WTC11 (cell line): ENCODE results near the gene PLEKHA6. TPM values are rescaled to one million over a fixed set of nuclear protein-coding genes. Genes with fewer than 3 reads are reported as not detected.

Source experiments
- ATAC-seq: fragments of 200-7000 bp; cut with Tn5 transposase; 2 replicates; pipeline ENCODE4 v1.10.0; 2021; ENCODE audit warnings: mild to moderate bottlenecking, moderate library complexity
- CTCF ChIA-PET: fragments of 300-600 bp; sonication (Branson Sonifier 250); formaldehyde crosslinking; loops from one replicate; lab custom pipeline; 2021; ENCODE audit warnings: antibody characterized with exemption; lab: Charles Lee
- POLR2A ChIA-PET: fragments of 350-600 bp; sonication (Branson Sonifier 250); formaldehyde crosslinking; loops from one replicate; lab custom pipeline; 2021; ENCODE audit warnings: antibody characterized with exemption; lab: Charles Lee
- DNase-seq: peaks from one replicate; pipeline ENCODE4 v3.0.0; 2021; ENCODE audit warnings: low spot score
- H3K27ac Mint-ChIP-seq: 2 replicates; pipeline ENCODE4 v1.8.0; 2021; ENCODE audit warnings: mixed read lengths
- H3K27me3 Mint-ChIP-seq: 2 replicates; pipeline ENCODE4 v1.8.0; 2021; ENCODE audit warnings: low read depth, mild to moderate bottlenecking, moderate library complexity, mixed read lengths
- H3K36me3 Mint-ChIP-seq: 2 replicates; pipeline ENCODE4 v1.8.0; 2021; ENCODE audit warnings: mixed read lengths
- H3K4me1 Mint-ChIP-seq: 2 replicates; pipeline ENCODE4 v1.8.0; 2022; ENCODE audit warnings: mixed read lengths
- H3K4me3 Mint-ChIP-seq: 2 replicates; pipeline ENCODE4 v1.8.0; 2021; ENCODE audit warnings: mild to moderate bottlenecking, moderate library complexity, mixed read lengths
- H3K9me3 Mint-ChIP-seq: 2 replicates; pipeline ENCODE4 v1.8.0; 2021; ENCODE audit warnings: mixed read lengths
- CBFB ChIP-seq: sonication (generic); formaldehyde crosslinking; IDR thresholded peaks from 2 replicates; pipeline ENCODE4 v1.8.1; 2022; ENCODE audit warnings: mild to moderate bottlenecking, low read depth, missing genetic modification reagents
- GABPB1 ChIP-seq: sonication (generic); formaldehyde crosslinking; IDR thresholded peaks from 2 replicates; pipeline ENCODE4 v1.8.1; 2023; ENCODE audit warnings: mild to moderate bottlenecking, missing genetic modification reagents
- GRHL2 ChIP-seq: fragments of 250-450 bp; sonication (Bioruptor Pico); IDR thresholded peaks from 2 replicates; pipeline ENCODE4 v1.8.0; 2022; ENCODE audit warnings: mild to moderate bottlenecking, moderate library complexity; ENCODE audit not compliant: insufficient replicate concordance, severe bottlenecking
- HMGA2 ChIP-seq: fragments of 250-450 bp; sonication (Bioruptor Pico); IDR thresholded peaks from 2 replicates; pipeline ENCODE4 v1.4.0; 2021; ENCODE audit warnings: mild to moderate bottlenecking, moderate library complexity
- NFE2L1 ChIP-seq: sonication (generic); formaldehyde crosslinking; IDR thresholded peaks from 2 replicates; pipeline ENCODE4 v1.8.1; 2023; ENCODE audit warnings: missing genetic modification reagents
- NFYB ChIP-seq: sonication (generic); formaldehyde crosslinking; conservative IDR thresholded peaks from 2 replicates; pipeline ENCODE4 v1.8.0; 2022; ENCODE audit warnings: low read depth, missing genetic modification reagents
- NR3C1 ChIP-seq: sonication (generic); formaldehyde crosslinking; conservative IDR thresholded peaks from 2 replicates; pipeline ENCODE4 v1.8.1; 2023; ENCODE audit warnings: low read depth, mild to moderate bottlenecking, missing genetic modification reagents
- PRRX2 ChIP-seq: fragments of 250-450 bp; sonication (Bioruptor Pico); IDR thresholded peaks from 2 replicates; pipeline ENCODE4 v1.8.0; 2021; ENCODE audit warnings: mild to moderate bottlenecking
- SMAD4 ChIP-seq: sonication (generic); formaldehyde crosslinking; IDR thresholded peaks from 2 replicates; pipeline ENCODE4 v1.8.0; 2022; ENCODE audit warnings: mild to moderate bottlenecking, missing genetic modification reagents
- TEAD4 ChIP-seq: sonication (generic); formaldehyde crosslinking; IDR thresholded peaks from 2 replicates; pipeline ENCODE4 v1.8.0; 2022; ENCODE audit warnings: mild to moderate bottlenecking, missing genetic modification reagents
- TP53 ChIP-seq: sonication (generic); formaldehyde crosslinking; IDR thresholded peaks from 2 replicates; pipeline ENCODE4 v1.8.1; 2023; ENCODE audit warnings: mild to moderate bottlenecking, missing genetic modification reagents
- ZBTB21 ChIP-seq: sonication (generic); formaldehyde crosslinking; IDR thresholded peaks from 2 replicates; pipeline ENCODE4 v1.8.1; 2023; ENCODE audit warnings: mild to moderate bottlenecking, missing genetic modification reagents, borderline replicate concordance
- ZNF232 ChIP-seq: sonication (generic); formaldehyde crosslinking; IDR thresholded peaks from 2 replicates; pipeline ENCODE4 v1.8.0; 2022; ENCODE audit warnings: mild to moderate bottlenecking, missing genetic modification reagents
- ZNF423 ChIP-seq: fragments of 250-450 bp; sonication (Bioruptor Pico); IDR thresholded peaks from 2 replicates; pipeline ENCODE4 v2.1.2; 2022; ENCODE audit warnings: mild to moderate bottlenecking, moderate library complexity
- total RNA-seq: library from RNA; stranded (reverse); gene quantifications from 3 replicates; pipeline ENCODE4 v1.2.3, GENCODE V29; 2021
- TF ChIP-seq, protein P1 (sequence below): sonication (generic); formaldehyde crosslinking; IDR thresholded peaks from 2 replicates; pipeline ENCODE4 v1.8.1; 2023; ENCODE audit warnings: mild to moderate bottlenecking, missing genetic modification reagents
- TF ChIP-seq, protein P2 (sequence below): sonication (generic); formaldehyde crosslinking; IDR thresholded peaks from 2 replicates; pipeline ENCODE4 v1.8.1; 2022; ENCODE audit warnings: mild to moderate bottlenecking, moderate library complexity, missing genetic modification reagents
- TF ChIP-seq, protein P3 (sequence below): sonication (generic); formaldehyde crosslinking; conservative IDR thresholded peaks from 2 replicates; pipeline ENCODE4 v1.8.1; 2022; ENCODE audit warnings: mild to moderate bottlenecking, missing genetic modification reagents
- TF ChIP-seq, protein P4 (sequence below): sonication (generic); formaldehyde crosslinking; IDR thresholded peaks from 2 replicates; pipeline ENCODE4 v1.8.1; 2022; ENCODE audit warnings: missing genetic modification reagents, borderline replicate concordance
- TF ChIP-seq, protein P5 (sequence below): sonication (generic); formaldehyde crosslinking; IDR thresholded peaks from 2 replicates; pipeline ENCODE4 v1.8.1; 2023; ENCODE audit warnings: mild to moderate bottlenecking, missing genetic modification reagents, borderline replicate concordance

The PLEKHA6 gene
- total RNA-seq, 1 experiment from 2014 or later: 11.6 TPM

DNA sequence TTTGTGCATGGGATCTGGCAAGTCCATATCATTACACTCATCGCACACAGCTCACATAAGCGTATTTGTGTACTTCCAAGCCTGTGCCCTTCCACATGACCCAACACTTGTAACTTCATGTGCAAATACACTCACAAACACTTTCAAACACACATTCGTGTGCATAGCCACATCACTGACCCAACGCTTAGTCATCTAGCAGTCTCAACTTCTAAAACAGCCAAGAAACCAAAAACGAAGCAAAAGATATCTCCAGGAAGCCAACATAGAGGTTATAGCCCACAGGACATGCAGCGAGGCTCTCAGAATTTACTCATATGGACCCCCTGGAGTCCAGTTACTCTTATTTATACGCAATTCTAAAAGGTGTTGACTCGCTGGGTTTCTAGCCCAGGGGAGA lies 135.1 kb downstream of the PLEKHA6 start:
- POLR2A ChIA-PET: no interaction called here
- CTCF ChIA-PET: interaction anchor here (0.9 kb wide), 1 partner anchor 10 kb away, joined by 3 read pairs; the partner anchor contains the start of gene GOLT1A
- TF ChIP-seq HMGA2 (CRISPR knock-in tag) (no peak), CBFB (CRISPR knock-in tag) (no peak)
- TF ChIP-seq, protein P1, sequence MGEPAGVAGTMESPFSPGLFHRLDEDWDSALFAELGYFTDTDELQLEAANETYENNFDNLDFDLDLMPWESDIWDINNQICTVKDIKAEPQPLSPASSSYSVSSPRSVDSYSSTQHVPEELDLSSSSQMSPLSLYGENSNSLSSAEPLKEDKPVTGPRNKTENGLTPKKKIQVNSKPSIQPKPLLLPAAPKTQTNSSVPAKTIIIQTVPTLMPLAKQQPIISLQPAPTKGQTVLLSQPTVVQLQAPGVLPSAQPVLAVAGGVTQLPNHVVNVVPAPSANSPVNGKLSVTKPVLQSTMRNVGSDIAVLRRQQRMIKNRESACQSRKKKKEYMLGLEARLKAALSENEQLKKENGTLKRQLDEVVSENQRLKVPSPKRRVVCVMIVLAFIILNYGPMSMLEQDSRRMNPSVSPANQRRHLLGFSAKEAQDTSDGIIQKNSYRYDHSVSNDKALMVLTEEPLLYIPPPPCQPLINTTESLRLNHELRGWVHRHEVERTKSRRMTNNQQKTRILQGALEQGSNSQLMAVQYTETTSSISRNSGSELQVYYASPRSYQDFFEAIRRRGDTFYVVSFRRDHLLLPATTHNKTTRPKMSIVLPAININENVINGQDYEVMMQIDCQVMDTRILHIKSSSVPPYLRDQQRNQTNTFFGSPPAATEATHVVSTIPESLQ (CRISPR knock-in tag): no peak
- TF ChIP-seq, all 79 proteins: peak for 0
- ATAC-seq (no peak), DNase-seq (no peak)
- H3K27me3 Mint-ChIP-seq: no peaks in the 10 kb centered on the region
- H3K27ac Mint-ChIP-seq: no peak overlapping the region
- no peak overlapping the region for H3K4me3 Mint-ChIP-seq
- H3K9me3 Mint-ChIP-seq: no peaks in the 10 kb centered on the region
- H3K4me1 Mint-ChIP-seq: peaks cover 12% of the 10 kb centered on the region
- no peaks in the 10 kb centered on the region for H3K36me3 Mint-ChIP-seq

DNA sequence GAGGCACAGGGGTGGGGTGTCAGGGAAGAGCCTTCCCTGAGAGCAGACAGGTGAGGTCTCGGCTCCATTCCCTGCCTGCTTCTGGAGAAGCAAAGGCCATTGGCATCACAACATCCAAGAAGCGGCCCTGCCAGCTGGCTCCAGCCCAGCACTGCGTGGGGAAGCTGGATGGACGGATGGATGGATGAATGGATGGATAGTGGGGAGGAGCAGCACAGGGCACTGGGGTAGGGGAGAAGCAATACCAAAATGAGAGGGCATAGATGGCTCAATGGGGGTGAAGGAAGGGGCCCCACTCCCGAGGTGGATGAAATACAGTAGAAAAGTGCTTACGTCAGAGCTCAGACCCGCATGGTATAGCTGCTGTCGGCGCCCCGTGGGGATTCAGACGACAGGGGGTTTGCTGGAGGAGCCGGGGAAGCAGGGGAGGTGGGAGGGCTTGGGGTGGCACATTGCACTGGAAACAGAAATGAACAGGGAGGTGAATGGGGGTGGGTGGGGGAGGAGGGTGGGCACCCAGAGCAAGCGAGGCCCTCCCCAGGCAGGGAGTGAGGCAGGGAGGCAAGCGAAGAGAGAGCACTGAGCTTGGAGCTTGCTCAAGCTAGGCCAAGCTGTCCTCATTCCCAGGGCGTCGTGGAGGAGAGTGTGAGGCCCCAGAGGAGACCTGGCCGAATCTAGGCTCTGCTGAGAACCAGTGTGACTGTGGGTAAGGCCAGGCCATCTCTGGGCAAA lies 136.4 kb downstream of the PLEKHA6 start:
- Mint-ChIP-seq H3K36me3 (no peaks in the 10 kb centered on the region), H3K4me1 (peaks cover 12% of the 10 kb centered on the region), H3K27me3 (no peaks in the 10 kb centered on the region)
- ATAC-seq (no peak), DNase-seq (no peak)
- ChIA-PET CTCF (interaction anchor here (0.8 to 1.2 kb wide), 5 partner anchors 9 to 175 kb away, joined by 3 to 5 read pairs (median 3); partner anchors contain the start of gene GOLT1A), POLR2A (interaction anchor here (0.6 kb wide), 1 partner anchor 13 kb away, joined by 3 read pairs; no protein-coding TSS in a partner anchor)
- TF ChIP-seq, protein P2, sequence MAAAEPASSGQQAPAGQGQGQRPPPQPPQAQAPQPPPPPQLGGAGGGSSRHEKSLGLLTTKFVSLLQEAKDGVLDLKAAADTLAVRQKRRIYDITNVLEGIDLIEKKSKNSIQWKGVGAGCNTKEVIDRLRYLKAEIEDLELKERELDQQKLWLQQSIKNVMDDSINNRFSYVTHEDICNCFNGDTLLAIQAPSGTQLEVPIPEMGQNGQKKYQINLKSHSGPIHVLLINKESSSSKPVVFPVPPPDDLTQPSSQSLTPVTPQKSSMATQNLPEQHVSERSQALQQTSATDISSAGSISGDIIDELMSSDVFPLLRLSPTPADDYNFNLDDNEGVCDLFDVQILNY (CRISPR knock-in tag): no peak
- TF ChIP-seq, protein P3, sequence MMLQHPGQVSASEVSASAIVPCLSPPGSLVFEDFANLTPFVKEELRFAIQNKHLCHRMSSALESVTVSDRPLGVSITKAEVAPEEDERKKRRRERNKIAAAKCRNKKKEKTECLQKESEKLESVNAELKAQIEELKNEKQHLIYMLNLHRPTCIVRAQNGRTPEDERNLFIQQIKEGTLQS: no peak
- no peak for TF ChIP-seq GABPB1 (CRISPR knock-in tag)
- no peak for TF ChIP-seq NR3C1 (CRISPR knock-in tag)
- TF ChIP-seq, protein P4, sequence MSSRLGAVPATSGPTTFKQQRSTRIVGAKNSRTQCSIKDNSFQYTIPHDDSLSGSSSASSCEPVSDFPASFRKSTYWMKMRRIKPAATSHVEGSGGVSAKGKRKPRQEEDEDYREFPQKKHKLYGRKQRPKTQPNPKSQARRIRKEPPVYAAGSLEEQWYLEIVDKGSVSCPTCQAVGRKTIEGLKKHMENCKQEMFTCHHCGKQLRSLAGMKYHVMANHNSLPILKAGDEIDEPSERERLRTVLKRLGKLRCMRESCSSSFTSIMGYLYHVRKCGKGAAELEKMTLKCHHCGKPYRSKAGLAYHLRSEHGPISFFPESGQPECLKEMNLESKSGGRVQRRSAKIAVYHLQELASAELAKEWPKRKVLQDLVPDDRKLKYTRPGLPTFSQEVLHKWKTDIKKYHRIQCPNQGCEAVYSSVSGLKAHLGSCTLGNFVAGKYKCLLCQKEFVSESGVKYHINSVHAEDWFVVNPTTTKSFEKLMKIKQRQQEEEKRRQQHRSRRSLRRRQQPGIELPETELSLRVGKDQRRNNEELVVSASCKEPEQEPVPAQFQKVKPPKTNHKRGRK (CRISPR knock-in tag): no peak
- TF ChIP-seq PRRX2 (CRISPR knock-in tag): no peak
- TF ChIP-seq ZNF232: no peak
- TF ChIP-seq GRHL2 (CRISPR knock-in tag): no peak
- TF ChIP-seq NFYB (CRISPR knock-in tag): no peak
- TF ChIP-seq ZNF423 (CRISPR knock-in tag): no peak
- TF ChIP-seq, all 79 proteins: peak for 0
- Mint-ChIP-seq H3K4me3 (no peak overlapping the region), H3K27ac (no peak overlapping the region), H3K9me3 (no peaks in the 10 kb centered on the region)

DNA sequence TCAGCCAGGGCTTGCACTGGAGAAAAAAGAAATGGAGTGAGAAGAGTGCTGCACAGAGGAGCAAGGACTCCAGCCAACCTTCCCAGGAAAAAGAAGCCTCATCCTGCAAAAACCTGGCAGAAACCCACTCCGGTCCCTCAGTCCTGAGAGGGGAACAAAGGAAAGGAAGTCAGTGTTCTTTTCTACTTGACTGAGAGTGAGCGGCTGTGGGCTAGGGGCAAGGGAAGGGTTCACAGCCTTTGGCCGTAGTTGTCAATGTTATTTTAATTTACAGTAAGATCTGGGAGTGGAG lies 137.0 kb downstream of the PLEKHA6 start:
- H3K4me1 Mint-ChIP-seq: peaks cover 12% of the 10 kb centered on the region
- ATAC-seq: no peak
- no peak for TF ChIP-seq NFYB (CRISPR knock-in tag)
- TF ChIP-seq NFE2L1 (CRISPR knock-in tag): no peak
- no peak for TF ChIP-seq SMAD4
- TF ChIP-seq TEAD4 (CRISPR knock-in tag): no peak
- TF ChIP-seq TP53 (CRISPR knock-in tag): no peak
- TF ChIP-seq, protein P1 (CRISPR knock-in tag): no peak
- TF ChIP-seq, protein P5, sequence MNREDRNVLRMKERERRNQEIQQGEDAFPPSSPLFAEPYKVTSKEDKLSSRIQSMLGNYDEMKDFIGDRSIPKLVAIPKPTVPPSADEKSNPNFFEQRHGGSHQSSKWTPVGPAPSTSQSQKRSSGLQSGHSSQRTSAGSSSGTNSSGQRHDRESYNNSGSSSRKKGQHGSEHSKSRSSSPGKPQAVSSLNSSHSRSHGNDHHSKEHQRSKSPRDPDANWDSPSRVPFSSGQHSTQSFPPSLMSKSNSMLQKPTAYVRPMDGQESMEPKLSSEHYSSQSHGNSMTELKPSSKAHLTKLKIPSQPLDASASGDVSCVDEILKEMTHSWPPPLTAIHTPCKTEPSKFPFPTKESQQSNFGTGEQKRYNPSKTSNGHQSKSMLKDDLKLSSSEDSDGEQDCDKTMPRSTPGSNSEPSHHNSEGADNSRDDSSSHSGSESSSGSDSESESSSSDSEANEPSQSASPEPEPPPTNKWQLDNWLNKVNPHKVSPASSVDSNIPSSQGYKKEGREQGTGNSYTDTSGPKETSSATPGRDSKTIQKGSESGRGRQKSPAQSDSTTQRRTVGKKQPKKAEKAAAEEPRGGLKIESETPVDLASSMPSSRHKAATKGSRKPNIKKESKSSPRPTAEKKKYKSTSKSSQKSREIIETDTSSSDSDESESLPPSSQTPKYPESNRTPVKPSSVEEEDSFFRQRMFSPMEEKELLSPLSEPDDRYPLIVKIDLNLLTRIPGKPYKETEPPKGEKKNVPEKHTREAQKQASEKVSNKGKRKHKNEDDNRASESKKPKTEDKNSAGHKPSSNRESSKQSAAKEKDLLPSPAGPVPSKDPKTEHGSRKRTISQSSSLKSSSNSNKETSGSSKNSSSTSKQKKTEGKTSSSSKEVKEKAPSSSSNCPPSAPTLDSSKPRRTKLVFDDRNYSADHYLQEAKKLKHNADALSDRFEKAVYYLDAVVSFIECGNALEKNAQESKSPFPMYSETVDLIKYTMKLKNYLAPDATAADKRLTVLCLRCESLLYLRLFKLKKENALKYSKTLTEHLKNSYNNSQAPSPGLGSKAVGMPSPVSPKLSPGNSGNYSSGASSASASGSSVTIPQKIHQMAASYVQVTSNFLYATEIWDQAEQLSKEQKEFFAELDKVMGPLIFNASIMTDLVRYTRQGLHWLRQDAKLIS (CRISPR knock-in tag): no peak
- TF ChIP-seq ZBTB21: no peak

More for the DNA sequence above, 137.0 kb downstream of the PLEKHA6 start:
- Mint-ChIP-seq H3K27ac (no peak overlapping the region), H3K4me3 (no peak overlapping the region), H3K9me3 (no peaks in the 10 kb centered on the region), H3K36me3 (no peaks in the 10 kb centered on the region), H3K27me3 (no peaks in the 10 kb centered on the region)
- CTCF ChIA-PET: interaction anchor here (1.1 kb wide), 1 partner anchor 9 kb away, joined by 5 read pairs; the partner anchor contains the start of gene GOLT1A
- no peak for DNase-seq
- POLR2A ChIA-PET: interaction anchor here (0.6 kb wide), 1 partner anchor 13 kb away, joined by 3 read pairs; no protein-coding TSS in a partner anchor
